ENCODE measurements around the gene SSC5D. TPM values are rescaled to one million over a fixed set of nuclear protein-coding genes. Genes with fewer than 3 reads are reported as not detected.

The SSC5D gene
- total and polyA plus RNA-seq, 2 experiments from 2014 or later: 0.60 to 0.89 TPM

DNA sequence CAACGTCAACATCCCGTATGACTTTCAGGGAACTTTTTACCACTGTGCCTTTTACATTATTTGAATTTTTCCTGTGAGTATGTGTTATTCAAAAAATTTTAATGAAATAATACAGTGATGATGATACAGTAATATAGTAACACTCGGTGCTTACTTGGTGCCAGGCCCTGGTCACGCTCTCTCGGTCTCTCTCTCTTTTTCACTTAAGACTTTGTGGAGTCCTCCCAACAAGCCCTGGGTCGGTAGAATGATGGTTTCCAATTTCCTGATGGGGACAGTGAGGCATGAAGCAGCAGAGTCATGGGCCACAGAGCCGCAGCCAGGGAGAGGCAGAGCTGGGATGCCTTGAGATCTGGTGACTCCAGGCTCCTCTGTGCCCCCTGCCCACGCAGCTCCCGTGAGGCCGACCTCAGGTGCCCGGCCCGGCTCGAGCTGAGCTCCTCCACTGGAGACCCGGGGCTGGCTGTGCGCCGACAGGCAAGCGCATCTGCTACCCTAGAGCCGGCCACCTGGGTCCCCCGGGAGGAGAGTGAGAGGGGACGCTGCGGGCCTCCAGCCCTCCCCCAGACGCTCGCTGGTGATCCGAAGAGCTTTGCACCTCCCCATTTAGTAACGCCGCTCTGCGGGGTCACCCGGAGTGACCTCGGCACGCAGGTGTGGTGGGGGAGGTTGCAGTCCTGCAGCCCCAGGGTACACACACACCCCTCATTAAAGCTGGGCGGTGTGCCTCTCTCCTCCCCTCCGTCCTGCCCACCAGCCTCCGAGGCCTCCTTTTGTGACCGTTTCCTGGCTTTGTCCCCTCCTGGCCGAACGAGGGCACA, 61.5 kb downstream of the SSC5D start:
- no peaks in the 10 kb centered on the region for H3K9me3 ChIP-seq (ENCODE audit: low read depth)
- DNase-seq (ENCODE audit: low read depth in 1 of 2, low spot score in 1 of 2): peak in 1 of 2 donors; percentile 79
- H3K36me3 ChIP-seq: no peaks in the 10 kb centered on the region
- H3K4me1 ChIP-seq (ENCODE audit: low read depth): peaks cover 17% of the 10 kb centered on the region
- no peak overlapping the region for H3K4me3 ChIP-seq
- H3K27ac ChIP-seq: no peak overlapping the region
- TF ChIP-seq, protein P1, sequence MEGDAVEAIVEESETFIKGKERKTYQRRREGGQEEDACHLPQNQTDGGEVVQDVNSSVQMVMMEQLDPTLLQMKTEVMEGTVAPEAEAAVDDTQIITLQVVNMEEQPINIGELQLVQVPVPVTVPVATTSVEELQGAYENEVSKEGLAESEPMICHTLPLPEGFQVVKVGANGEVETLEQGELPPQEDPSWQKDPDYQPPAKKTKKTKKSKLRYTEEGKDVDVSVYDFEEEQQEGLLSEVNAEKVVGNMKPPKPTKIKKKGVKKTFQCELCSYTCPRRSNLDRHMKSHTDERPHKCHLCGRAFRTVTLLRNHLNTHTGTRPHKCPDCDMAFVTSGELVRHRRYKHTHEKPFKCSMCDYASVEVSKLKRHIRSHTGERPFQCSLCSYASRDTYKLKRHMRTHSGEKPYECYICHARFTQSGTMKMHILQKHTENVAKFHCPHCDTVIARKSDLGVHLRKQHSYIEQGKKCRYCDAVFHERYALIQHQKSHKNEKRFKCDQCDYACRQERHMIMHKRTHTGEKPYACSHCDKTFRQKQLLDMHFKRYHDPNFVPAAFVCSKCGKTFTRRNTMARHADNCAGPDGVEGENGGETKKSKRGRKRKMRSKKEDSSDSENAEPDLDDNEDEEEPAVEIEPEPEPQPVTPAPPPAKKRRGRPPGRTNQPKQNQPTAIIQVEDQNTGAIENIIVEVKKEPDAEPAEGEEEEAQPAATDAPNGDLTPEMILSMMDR (IDR thresholded peaks at IDR 0.05; ENCODE audit: low read depth, low read length): no peak
- no peaks in the 10 kb centered on the region for H3K27me3 ChIP-seq

DNA sequence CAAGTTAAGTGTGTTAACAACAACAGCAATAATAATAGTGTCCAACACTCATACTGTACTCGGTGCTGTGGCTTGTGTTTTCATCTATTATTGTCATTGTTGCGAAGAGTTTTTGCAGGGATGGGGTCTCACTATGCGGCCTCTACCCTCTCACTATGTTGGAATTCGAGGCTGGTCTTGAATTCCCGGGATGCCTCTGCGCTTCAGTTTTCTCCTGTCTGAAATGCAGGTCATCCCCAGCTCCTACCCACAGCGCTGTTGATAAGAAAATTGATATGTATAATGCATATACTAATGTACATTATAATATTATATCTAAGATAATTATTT, 62.0 kb downstream of the SSC5D start:
- Histone ChIP-seq H3K27ac (no peak overlapping the region), H3K4me3 (no peak overlapping the region), H3K36me3 (no peaks in the 10 kb centered on the region), H3K27me3 (no peaks in the 10 kb centered on the region), H3K9me3 (ENCODE audit: low read depth) (no peaks in the 10 kb centered on the region), H3K4me1 (ENCODE audit: low read depth) (peaks cover 17% of the 10 kb centered on the region)
- TF ChIP-seq, protein P1 (IDR thresholded peaks at IDR 0.05; ENCODE audit: low read depth, low read length): no peak
- DNase-seq (ENCODE audit: low read depth in 1 of 2, low spot score in 1 of 2): no peak

DNA sequence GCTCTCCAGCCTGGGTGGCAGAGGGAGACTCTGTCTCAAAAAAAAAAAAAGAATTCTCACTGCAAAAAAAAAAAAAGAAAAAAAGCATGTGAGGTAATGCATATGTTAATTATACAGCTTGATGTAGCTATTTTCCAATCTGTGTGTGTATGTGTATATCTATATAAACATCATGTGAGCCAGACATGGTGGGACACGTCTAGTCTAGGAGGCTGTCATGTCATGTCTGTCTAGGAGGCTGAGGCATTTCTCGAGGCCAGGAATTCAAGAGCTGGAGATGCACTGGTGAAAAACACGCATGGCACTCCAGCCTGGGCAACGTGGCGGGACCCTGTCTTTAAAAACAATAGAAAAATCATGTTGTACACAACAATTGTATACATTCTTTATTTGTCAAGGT, 64.0 kb downstream of the SSC5D start:
- no peak overlapping the region for H3K27ac ChIP-seq
- peaks cover 10% of the 10 kb centered on the region for H3K4me1 ChIP-seq (ENCODE audit: low read depth)
- H3K27me3 ChIP-seq: no peaks in the 10 kb centered on the region
- no peaks in the 10 kb centered on the region for H3K9me3 ChIP-seq (ENCODE audit: low read depth)
- no peaks in the 10 kb centered on the region for H3K36me3 ChIP-seq
- TF ChIP-seq, protein P1 (IDR thresholded peaks at IDR 0.05; ENCODE audit: low read depth, low read length): no peak
- no peak for DNase-seq (ENCODE audit: low read depth in 1 of 2, low spot score in 1 of 2)
- H3K4me3 ChIP-seq: no peak overlapping the region

DNA sequence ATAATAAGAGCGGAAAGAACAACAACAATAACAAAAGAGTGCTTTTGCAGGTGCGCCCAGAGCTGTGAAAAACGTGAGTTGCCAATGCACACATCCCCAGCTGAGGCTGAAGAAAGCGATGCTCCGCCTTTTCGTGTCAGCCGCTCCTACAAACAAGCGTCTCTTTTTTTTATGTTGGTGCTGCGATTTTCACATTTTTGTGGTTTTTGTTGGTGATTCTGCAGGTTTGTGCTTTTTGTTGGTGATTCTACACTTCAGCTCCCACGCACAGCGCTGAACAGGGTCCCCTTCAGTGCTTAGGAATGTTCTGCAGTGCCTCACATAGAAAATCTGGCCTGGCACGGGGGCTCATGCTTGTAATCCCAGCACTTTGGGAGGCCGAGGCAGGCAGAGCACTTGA, 64.4 kb downstream of the SSC5D start:
- H3K4me3 ChIP-seq: no peak overlapping the region
- H3K9me3 ChIP-seq (ENCODE audit: low read depth): no peaks in the 10 kb centered on the region
- peak in 1 of 2 donors; percentile 92 for DNase-seq (ENCODE audit: low read depth in 1 of 2, low spot score in 1 of 2)
- no peaks in the 10 kb centered on the region for H3K27me3 ChIP-seq
- no peaks in the 10 kb centered on the region for H3K36me3 ChIP-seq
- H3K4me1 ChIP-seq (ENCODE audit: low read depth): peaks cover 8% of the 10 kb centered on the region
- TF ChIP-seq, protein P1 (IDR thresholded peaks at IDR 0.05; ENCODE audit: low read depth, low read length): no peak
- no peak overlapping the region for H3K27ac ChIP-seq

DNA sequence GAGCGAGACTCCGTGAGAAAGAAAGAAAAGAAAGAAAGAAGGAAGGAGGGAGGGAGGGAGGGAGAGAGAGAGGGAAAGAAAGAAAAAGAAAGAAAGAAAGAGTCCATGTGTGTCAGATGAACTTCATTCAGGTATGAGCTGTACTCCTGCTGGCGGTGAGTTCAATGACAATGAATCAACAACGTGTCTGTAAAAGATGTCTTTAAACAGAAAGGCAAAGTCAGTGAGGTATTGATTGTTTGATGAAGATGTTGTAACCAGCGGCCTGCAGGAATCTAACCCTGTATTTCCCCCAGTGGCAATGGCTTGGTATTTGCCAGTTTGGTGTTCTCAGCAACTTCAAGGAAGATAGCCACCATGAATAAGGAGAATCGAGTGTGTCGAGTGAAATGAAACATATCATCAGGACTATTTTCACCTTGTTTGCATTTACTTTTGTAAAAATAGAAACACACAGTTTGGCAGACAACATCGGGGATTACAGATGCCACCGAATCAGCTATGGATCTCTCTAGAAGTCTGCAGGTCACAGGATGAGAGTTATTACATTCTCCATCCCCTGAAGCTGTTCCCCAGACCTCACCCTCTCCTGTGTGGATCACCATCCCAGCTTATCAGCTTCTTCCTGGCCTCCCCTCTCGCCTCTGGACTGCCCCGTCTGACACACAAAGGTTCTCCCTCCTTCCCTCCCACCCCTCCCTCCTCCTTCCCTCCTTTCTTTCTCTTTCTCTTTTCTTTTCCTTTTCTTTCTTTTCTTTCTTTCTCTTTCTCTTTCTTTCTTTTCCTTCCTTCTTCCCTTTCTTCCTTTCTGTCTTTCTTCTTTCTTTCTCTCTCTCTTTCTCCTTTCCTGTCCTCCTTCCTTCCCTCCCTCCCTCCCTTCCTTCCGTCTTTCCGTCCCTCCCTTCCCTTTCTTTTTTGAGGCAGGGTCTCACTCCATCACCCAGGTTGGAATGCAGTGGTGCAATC, 65.3 kb downstream of the SSC5D start:
- TF ChIP-seq, protein P1 (IDR thresholded peaks at IDR 0.05; ENCODE audit: low read depth, low read length): no peak
- Histone ChIP-seq H3K9me3 (ENCODE audit: low read depth) (no peaks in the 10 kb centered on the region), H3K36me3 (no peaks in the 10 kb centered on the region), H3K4me1 (ENCODE audit: low read depth) (peaks cover 8% of the 10 kb centered on the region), H3K4me3 (no peak overlapping the region), H3K27ac (no peak overlapping the region), H3K27me3 (no peaks in the 10 kb centered on the region)
- DNase-seq (ENCODE audit: low read depth in 1 of 2, low spot score in 1 of 2): no peak

Measured in cardiac muscle cell (in vitro differentiated cells and primary cell).